HCEC 1CT (cell line): Measurements from ENCODE around the gene ZBTB7B.

ENCODE experiments used
- DNase-seq: peaks from one replicate; pipeline ENCODE4 v3.0.0-alpha.2; 2017

ZBTB7B gene

DNA sequence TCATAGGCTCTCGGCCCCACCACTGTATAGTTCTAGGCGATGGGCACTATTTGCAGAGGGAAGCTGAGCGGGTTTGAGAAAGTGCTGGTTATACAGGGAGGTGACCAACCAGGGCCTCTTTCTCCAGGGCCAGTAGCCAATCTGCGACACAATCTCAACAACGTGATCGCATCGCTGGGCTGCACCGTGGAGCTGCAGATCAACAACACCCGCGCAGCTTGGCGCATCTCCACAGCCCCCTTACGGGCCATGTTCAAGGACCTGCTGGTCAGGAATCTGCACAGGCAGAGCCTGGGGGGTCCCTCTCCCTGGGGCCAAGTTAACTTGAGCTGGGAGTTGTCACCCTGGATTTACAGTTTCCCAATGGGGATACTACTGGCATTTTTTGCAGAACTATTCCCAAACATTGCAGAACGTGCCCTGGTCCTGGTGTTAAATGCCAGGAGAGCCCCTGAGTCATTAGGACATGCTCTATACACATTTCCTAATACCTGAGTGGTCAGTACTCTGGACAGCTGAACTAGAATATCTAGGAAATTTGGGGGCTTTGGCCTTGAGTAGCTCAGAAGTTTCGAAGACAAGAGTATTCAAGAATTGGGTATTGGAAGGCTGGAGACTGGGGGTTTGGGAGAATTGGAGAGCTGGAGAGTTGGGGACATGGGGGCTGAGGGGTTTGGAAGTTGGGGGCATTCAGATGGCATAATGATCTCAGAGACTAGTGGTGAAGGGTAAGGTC is 37.9 kb downstream of the ZBTB7B start:
- DNase-seq, result no peak

- DNase-seq, result no peak
These were observed 40.2 kb downstream of the ZBTB7B start for GRCh38 chr1:155042789-155043188.

DNA sequence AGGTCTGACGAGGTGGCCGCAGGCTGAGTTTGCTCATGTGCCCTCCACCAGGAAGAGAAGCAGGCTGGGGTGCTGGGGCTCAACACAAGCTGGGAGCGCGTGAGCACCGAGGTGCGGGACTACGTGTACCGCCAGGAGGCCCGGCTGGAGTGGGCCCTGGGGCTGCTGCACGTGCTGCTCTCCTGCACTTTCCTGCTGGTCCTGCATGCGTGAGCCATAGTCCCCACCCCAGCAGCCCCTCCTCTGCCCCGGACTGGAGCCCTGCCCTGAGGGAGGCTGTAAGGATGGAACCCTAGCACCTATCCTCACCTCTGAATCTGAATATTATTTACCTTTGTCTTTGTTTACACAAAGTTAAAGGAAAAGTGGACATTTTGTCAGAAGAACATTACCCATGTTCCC is 40.7 kb downstream of the ZBTB7B start:
- DNase-seq, result no peak

DNA sequence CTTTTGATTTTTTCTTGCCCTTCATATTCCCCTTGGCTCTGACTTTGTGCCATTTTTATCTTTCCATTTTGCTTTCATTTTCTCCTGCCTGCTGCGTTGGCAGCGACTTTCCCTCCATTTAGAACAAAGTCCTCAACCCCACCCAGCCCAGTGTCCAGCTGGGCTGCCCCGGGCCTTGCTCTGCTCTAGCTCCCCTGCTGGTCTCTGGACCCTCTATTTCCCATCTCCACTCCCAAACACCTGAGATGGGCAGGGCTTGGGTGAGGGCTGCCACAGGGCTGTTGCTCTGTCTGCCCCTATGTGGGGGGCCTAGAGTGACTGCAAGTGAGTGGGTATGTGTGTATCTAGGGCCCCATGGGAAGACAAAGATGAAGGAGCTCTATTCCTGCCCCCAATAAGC is 41.2 kb downstream of the ZBTB7B start:
- no peak for DNase-seq

DNA sequence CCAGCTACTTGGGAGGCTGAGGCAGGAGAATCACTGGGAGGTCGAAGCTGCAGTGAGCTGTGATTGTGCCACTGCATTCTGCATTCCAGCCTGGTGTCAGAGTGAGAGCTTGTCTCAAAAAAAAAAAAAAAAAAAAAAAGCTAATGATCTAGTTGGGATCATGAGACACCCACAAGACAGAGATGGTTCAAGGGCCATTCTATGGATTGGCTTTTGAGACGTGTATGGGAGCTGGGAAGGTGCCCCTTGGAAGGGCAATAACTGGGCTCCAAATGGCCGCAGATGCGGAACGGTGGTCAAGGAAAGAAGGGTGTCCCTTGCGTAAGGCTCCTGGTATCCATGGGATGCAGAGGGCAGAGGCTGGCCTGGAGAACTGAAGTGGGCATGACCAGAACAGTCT is 41.8 kb downstream of the ZBTB7B start:
- no peak for DNase-seq

DNA sequence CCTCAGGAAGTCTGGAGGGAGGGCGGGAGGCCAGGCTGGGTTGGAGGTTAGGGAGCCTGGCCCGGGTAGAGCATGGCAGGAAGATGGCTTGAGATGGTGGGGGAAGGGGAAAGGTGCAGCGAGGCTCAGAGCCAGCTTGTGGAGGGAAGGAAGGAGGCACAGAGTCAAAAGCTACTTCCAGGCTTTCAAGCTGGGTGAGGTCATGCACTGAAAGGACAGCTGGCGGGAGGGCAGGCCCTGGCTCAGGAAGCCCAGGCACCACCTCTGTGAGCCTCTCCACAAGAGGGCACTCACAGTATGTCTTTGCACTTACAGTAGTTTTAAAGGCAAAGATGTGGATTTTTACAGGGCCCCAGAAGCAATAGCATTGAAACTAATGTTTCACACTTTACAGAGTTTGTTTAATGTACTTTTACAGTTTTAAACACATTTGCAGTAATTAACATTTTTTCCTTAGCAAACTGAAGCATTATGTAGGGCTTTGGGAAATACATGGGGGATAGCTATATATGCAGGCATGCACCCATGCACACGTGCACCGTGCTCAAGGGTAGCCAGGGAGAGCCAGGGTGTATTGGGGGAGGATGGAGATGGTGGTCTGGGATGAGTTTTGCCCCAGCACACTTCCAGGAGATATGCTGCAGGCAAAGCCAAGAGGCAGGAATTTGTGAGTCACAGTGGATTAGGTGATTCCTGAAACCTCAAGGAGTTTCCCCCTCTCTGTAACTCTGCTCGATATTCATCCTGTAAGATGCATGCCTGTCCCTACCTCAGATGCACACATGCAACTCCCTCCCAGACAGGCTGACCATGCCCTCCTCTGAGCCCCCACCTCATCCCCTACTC is 42.4 kb downstream of the ZBTB7B start:
- DNase-seq, result peak; percentile 82

- no peak for DNase-seq
These were observed 46.1 kb downstream of the ZBTB7B start for GRCh38 chr1:155048449-155049334.

- DNase-seq, result peak; percentile 35
These were observed 47.3 kb downstream of the ZBTB7B start for GRCh38 chr1:155049651-155050559.

GRCh38 chr1:155050560-155051341 is 48.1 kb downstream of the ZBTB7B start, which contains the start of gene ADAM15:
ADAM15 (plus strand) TSS chr1:155051316; CDS start chr1:155051387, 71 bp downstream.
- DNase-seq, result peak; percentile 71

DNA sequence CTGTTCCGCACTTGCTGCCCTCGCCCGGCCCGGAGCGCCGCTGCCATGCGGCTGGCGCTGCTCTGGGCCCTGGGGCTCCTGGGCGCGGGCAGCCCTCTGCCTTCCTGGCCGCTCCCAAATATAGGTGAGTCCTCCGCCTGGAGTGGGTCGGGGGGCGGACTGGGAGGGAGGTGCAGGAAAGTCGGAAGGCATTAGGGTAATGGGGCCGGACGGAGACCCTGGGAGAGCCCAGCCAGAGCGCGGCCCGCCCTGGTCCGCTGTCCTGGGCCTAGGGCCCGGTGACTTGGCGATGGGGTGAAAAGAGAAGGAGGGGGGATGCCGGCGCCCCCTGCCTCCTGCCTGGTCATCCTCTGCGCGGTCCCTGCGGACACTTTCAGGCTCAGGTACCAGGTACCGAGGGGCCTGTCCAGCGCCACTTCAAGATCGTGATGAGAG is 48.8 kb downstream of the ZBTB7B start:
- DNase-seq, result no peak

DNA sequence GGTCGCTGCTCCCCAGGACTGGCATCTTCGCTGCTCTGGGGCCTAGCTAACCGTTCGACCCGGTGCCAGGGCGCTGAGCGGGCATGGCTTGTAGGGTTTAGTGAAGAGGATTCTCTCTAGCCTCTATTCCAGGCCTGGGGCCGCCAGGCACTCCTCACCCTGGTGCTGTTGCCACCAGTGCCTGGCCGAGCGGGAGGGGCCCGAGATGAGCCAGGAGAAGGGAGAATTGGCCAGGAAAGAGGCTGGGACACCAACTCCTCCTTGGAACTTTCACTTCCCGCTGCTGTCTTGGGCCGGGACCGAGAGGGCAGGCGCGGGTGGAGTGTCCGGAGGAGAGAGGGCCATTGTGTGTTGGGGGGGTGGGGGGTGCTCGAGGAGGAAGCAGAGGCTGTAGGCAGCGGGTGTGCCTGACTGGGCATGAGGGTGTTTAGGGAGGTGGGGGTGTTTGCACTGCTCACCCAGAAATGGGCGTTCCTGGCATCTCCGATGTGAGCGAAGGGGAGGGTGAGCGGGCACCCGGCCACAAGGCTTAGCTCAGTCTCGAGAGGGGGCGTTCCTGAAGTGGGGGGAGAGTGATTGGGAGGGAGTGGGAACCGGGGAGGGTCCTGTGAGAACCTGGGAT is 49.3 kb downstream of the ZBTB7B start:
- DNase-seq, result peak; percentile 8

GRCh38 chr1:155052439-155053395 is 50.1 kb downstream of the ZBTB7B start:
- DNase-seq, result no peak

- DNase-seq, result no peak
These were observed 51.0 kb downstream of the ZBTB7B start for GRCh38 chr1:155053531-155054105.

DNA sequence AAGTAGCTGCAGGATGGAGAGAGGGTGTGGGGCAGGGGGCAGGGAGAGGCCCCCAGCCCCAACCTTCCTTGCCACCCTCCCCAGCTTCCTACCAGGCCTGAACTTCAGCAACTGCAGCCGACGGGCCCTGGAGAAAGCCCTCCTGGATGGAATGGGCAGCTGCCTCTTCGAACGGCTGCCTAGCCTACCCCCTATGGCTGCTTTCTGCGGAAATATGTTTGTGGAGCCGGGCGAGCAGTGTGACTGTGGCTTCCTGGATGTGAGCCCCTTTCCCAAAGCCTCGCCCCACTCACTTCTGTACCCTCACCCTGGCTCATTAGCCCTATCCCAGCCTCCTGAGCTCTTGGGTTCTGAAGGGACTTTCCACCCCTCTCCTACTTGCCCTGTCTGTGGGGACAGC is 54.5 kb downstream of the ZBTB7B start:
- DNase-seq, result no peak

DNA sequence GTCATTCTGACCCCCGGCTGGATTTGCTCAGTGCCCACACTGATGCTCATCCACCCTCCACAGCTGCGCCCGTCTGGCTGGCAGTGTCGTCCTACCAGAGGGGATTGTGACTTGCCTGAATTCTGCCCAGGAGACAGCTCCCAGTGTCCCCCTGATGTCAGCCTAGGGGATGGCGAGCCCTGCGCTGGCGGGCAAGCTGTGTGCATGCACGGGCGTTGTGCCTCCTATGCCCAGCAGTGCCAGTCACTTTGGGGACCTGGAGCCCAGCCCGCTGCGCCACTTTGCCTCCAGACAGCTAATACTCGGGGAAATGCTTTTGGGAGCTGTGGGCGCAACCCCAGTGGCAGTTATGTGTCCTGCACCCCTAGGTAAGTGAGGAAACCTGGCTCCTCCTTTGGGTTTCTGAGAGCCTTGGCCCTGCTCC is 55.2 kb downstream of the ZBTB7B start:
- DNase-seq, result no peak

GRCh38 chr1:155060736-155061135 is 58.1 kb downstream of the ZBTB7B start:
- DNase-seq, result no peak

DNA sequence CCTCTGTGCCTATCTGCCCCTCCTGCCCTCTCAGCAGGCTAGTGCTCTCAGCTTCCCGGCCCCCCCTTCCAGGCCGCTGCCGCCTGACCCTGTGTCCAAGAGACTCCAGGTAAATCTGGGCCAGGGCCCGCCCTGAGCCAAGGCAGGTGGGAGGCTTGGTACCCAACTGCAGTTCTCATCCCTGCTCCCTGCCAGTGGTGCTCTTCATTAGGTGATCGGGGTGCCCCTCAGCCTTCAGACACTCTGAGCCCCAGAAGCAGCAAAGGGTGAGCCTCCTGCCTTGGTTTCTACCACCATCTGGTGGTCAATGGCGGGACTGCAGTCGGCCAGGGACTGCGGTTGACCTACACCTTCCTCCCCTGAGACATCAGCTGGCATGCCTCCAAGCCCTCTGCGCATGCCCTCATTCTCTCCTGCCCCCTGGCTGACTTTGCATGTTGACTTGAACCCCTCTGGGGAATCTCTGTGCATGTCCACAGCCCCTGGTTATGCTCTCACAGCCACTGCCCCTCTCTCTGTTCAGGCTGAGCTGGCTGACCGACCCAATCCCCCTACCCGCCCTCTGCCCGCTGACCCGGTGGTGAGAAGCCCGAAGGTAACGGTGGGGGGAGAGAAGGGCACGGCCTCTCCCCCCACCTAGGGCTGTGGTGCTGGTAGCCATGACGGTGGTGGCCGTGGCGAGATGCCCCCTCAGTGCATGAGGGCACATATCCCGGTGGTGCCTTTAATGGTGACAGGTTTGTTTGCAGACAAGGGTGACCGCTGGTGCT is 59.0 kb downstream of the ZBTB7B start:
- peak; percentile 71 for DNase-seq

DNA sequence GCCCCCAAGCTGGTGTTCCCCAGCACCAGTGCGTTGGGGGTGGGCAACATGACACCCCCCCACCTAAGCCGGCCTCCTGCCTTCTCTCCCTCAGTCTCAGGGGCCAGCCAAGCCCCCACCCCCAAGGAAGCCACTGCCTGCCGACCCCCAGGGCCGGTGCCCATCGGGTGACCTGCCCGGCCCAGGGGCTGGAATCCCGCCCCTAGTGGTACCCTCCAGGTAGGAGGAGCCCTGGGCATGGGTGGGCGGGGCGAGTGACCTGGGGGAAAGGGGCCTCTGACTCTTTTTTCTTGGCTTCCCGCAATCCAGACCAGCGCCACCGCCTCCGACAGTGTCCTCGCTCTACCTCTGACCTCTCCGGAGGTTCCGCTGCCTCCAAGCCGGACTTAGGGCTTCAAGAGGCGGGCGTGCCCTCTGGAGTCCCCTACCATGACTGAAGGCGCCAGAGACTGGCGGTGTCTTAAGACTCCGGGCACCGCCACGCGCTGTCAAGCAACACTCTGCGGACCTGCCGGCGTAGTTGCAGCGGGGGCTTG is 59.6 kb downstream of the ZBTB7B start:
- DNase-seq, result no peak
